GM12878 (cell line): Measurements from ENCODE around the gene KLHL2.

ENCODE experiments used
- CREM ChIP-seq: IDR thresholded peaks from 2 replicates; pipeline ENCODE4 v1.6.1; 2014; ENCODE audit warnings: antibody characterized with exemption, low read depth
- CTCF ChIP-seq, 3 experiments: IDR thresholded peaks in 2 of 3; conservative IDR thresholded peaks in 1 of 3; 2 replicates each; pipeline ENCODE4 v1.5.1; 2011; ENCODE audit warnings: low read depth in 3 of 3, low read length in 3 of 3, mild to moderate bottlenecking in 3 of 3, control low read depth in 2 of 3, moderate library complexity in 2 of 3, inconsistent platforms in 1 of 3, mixed read lengths in 1 of 3; ENCODE audit not compliant: control insufficient read depth in 2 of 3, insufficient read depth in 1 of 3; ENCODE audit errors: extremely low read depth in 1 of 3
- EZH2 ChIP-seq: IDR thresholded peaks from 2 replicates; pipeline ENCODE4 v1.6.1; 2012; ENCODE audit warnings: low read depth, mild to moderate bottlenecking, control low read depth, inconsistent platforms, low read length, borderline replicate concordance; ENCODE audit not compliant: control insufficient read depth
- MXI1 ChIP-seq: fragments of 150-350 bp; IDR thresholded peaks from 2 replicates; pipeline ENCODE4 v1.6.1; 2011; ENCODE audit warnings: low read depth, mild to moderate bottlenecking, inconsistent platforms, low read length, improper control_type of control experiment
- NRF1 ChIP-seq: conservative IDR thresholded peaks from 2 replicates; pipeline ENCODE4 v1.6.1; 2011; ENCODE audit warnings: mild to moderate bottlenecking, low read depth, low read length, improper control_type of control experiment
- PBX3 ChIP-seq: IDR thresholded peaks from 2 replicates; pipeline ENCODE4 v1.6.1; 2011; ENCODE audit warnings: mild to moderate bottlenecking, low read depth, low read length, moderate library complexity; ENCODE audit not compliant: insufficient replicate concordance
- POLR2A ChIP-seq: IDR thresholded peaks from 2 replicates; pipeline ENCODE4 v1.6.1; 2011; ENCODE audit warnings: low read depth, mild to moderate bottlenecking, low read length

- no peak for TF ChIP-seq CREM
- no peak for TF ChIP-seq EZH2
- no peak for TF ChIP-seq CTCF (IDR thresholded peaks at IDR 0.05 in 2 of 3, conservative IDR thresholded peaks at IDR 0.05 in 1 of 3; ENCODE audit: control insufficient read depth in 2 of 3, extremely low read depth in 1 of 3, insufficient read depth in 1 of 3, low read depth in 3 of 3, low read length in 3 of 3)
- TF ChIP-seq NRF1 = no peak
- no peak for TF ChIP-seq PBX3
- TF ChIP-seq MXI1 = no peak
- TF ChIP-seq POLR2A = no peak
Measured at GRCh38 chr4:165328708-165329107, 121.3 kb downstream of the KLHL2 start.
